CD14-positive monocyte (primary cell): ENCODE measurements around the gene LAGE3. TPM values are rescaled to one million over a fixed set of nuclear protein-coding genes. Genes with fewer than 3 reads are reported as not detected.

ENCODE experiments used
- DNase-seq, 3 donors: peaks; one replicate each; pipeline ENCODE4 v3.0.0-alpha.2; 2011 to 2022
- H2AFZ ChIP-seq: 2 replicates; pipeline ENCODE4 v1.6.0; 2012; ENCODE audit warnings: mild to moderate bottlenecking, low read depth, low read length, inconsistent platforms; ENCODE audit not compliant: insufficient read depth, poor library complexity, severe bottlenecking
- H3K27ac ChIP-seq, 2 donors: 1 replicate in 1 of 2; 2 replicates in 1 of 2; pipeline ENCODE4 v1.5.1; 2012 to 2013; ENCODE audit warnings: low read length in 2 of 2, control low read depth in 1 of 2, inconsistent platforms in 1 of 2, low read depth in 1 of 2, mild to moderate bottlenecking in 1 of 2
- H3K27me3 ChIP-seq, 2 donors: one replicate each; pipeline versions ENCODE4 v1.6.0 to v1.6.1; 2011 to 2013; ENCODE audit warnings: low read length in 2 of 2; ENCODE audit not compliant: control insufficient read depth in 2 of 2, insufficient read depth in 2 of 2
- H3K36me3 ChIP-seq, 2 donors: replicated peaks in 1 of 2; 1 replicate in 1 of 2; 2 replicates in 1 of 2; pipeline versions ENCODE4 v1.5.1 to v1.6.1; 2012 to 2013; ENCODE audit warnings: low read length in 2 of 2, control low read depth in 1 of 2, inconsistent platforms in 1 of 2, mild to moderate bottlenecking in 1 of 2; ENCODE audit not compliant: insufficient read depth in 2 of 2, control insufficient read depth in 1 of 2
- H3K4me1 ChIP-seq, 2 donors: 1 replicate in 1 of 2; 2 replicates in 1 of 2; pipeline versions ENCODE4 v1.5.1 to v1.6.1; 2012 to 2013; ENCODE audit warnings: low read length in 2 of 2, control low read depth in 1 of 2, inconsistent platforms in 1 of 2, mild to moderate bottlenecking in 1 of 2, moderate library complexity in 1 of 2; ENCODE audit not compliant: insufficient read depth in 2 of 2, control insufficient read depth in 1 of 2
- H3K4me2 ChIP-seq: replicated peaks from 2 replicates; pipeline ENCODE3; 2012; ENCODE audit warnings: low read length, moderate library complexity, mild to moderate bottlenecking; ENCODE audit not compliant: poor library complexity, severe bottlenecking; ENCODE audit errors: extremely low read depth
- H3K4me3 ChIP-seq, 3 experiments: fragments of 200-600 bp in 1 of 3; sonication (generic) in 1 of 3; replicated peaks in 1 of 3; 1 replicate in 2 of 3; 2 replicates in 1 of 3; pipeline ENCODE4 v1.5.1; 2011 to 2013; ENCODE audit warnings: low read length in 3 of 3, mild to moderate bottlenecking in 3 of 3, control low read depth in 2 of 3, low read depth in 2 of 3, inconsistent platforms in 1 of 3, moderate library complexity in 1 of 3
- H3K79me2 ChIP-seq: 2 replicates; pipeline ENCODE4 v1.6.0; 2012; ENCODE audit warnings: mild to moderate bottlenecking, control low read depth, inconsistent platforms, low read length, moderate library complexity; ENCODE audit not compliant: insufficient read depth
- H3K9ac ChIP-seq: 2 replicates; pipeline ENCODE4 v1.6.0; 2017; ENCODE audit warnings: low read length, mild to moderate bottlenecking; ENCODE audit not compliant: insufficient read depth, poor library complexity, severe bottlenecking
- H3K9me3 ChIP-seq, 2 donors: replicated peaks in 1 of 2; 1 replicate in 1 of 2; 2 replicates in 1 of 2; pipeline versions ENCODE4 v1.5.1 to v1.6.1; 2012 to 2013; ENCODE audit warnings: low read length in 2 of 2, control low read depth in 1 of 2; ENCODE audit not compliant: control insufficient read depth in 1 of 2, insufficient read depth in 1 of 2
- H4K20me1 ChIP-seq: 2 replicates; pipeline ENCODE4 v1.6.0; 2012; ENCODE audit warnings: mild to moderate bottlenecking, low read length, control low read depth, moderate library complexity; ENCODE audit not compliant: insufficient read depth
- H3K27ac Mint-ChIP-seq, 7 donors: one replicate each; pipeline ENCODE4 v1.8.0; 2020; ENCODE audit warnings: mild to moderate bottlenecking in 7 of 7, mixed read lengths in 7 of 7, moderate library complexity in 6 of 7, inconsistent platforms in 2 of 7
- H3K27me3 Mint-ChIP-seq, 3 donors: one replicate each; pipeline ENCODE4 v1.8.0; 2021 to 2022; ENCODE audit warnings: low read depth in 3 of 3, mild to moderate bottlenecking in 3 of 3, mixed read lengths in 3 of 3, moderate library complexity in 3 of 3, inconsistent platforms in 1 of 3
- H3K36me3 Mint-ChIP-seq, 2 donors: one replicate each; pipeline ENCODE4 v1.8.0; 2020; ENCODE audit warnings: mixed read lengths in 2 of 2, inconsistent platforms in 1 of 2, mild to moderate bottlenecking in 1 of 2
- H3K4me1 Mint-ChIP-seq: one replicate; pipeline ENCODE4 v1.8.0; 2020; ENCODE audit warnings: mild to moderate bottlenecking, mixed read lengths
- H3K4me3 Mint-ChIP-seq, 2 donors: one replicate each; pipeline ENCODE4 v1.8.0; 2020; ENCODE audit warnings: mild to moderate bottlenecking in 2 of 2, mixed read lengths in 2 of 2, moderate library complexity in 1 of 2
- H3K9me3 Mint-ChIP-seq, 7 donors: one replicate each; pipeline ENCODE4 v1.8.0; 2020 to 2022; ENCODE audit warnings: mixed read lengths in 7 of 7, mild to moderate bottlenecking in 6 of 7, moderate library complexity in 6 of 7, inconsistent platforms in 2 of 7
- WGBS: methylation state at CpG from one replicate; pipeline ENCODE4 v1.1.5; 2013; ENCODE audit warnings: missing lambda C conversion rate; ENCODE audit not compliant: insufficient coverage; 5-methylcytosine and 5-hydroxymethylcytosine counted together
- intact Hi-C, 2 donors: fragments of 100-400 bp; cut with micrococcal nuclease; formaldehyde crosslinking; loops; one replicate each; pipeline versions ENCODE4 v1.15.0 to v1.15.1; 2023
- polyA plus RNA-seq, 3 donors: library from polyadenylated mRNA; depleted of rRNA in 1 of 3; unstranded in 2 of 3; stranded (reverse) in 1 of 3; fragments of 300-500 nt in 2 of 3; fragments of >200 nt in 1 of 3; fragmentation: Illumina TruSeq in 2 of 3; gene quantifications; 1 replicate in 2 of 3; 2 replicates in 1 of 3; pipeline ENCODE4 v1.2.3, GENCODE V29; 2012 to 2021
- TF ChIP-seq, protein P1 (sequence below): fragments of 200-600 bp; IDR thresholded peaks from one replicate; pipeline ENCODE4 v1.8.0; 2022; ENCODE audit warnings: antibody characterized with exemption, mild to moderate bottlenecking

Gene LAGE3
- polyA plus RNA-seq, 3 donors: 12.4 to 30.9 (median 18.6) TPM

DNA sequence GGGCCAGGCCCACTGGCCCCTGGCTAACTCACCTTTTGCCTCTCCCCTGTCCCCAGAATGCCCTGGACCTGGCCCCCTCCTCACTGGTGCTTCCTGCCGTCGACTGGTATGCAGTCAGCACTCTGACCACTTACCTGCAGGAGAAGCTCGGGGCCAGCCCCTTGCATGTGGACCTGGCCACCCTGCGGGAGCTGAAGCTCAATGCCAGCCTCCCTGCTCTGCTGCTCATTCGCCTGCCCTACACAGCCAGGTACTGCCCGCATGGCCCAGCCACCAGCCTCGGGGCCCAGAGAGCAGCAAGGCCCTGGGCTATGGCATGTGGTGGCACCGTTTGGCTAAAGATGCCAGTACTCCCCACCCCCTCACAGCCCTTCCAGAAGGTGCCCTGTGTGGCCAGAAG, 46.9 kb downstream of the LAGE3 start:
- Histone ChIP-seq H3K36me3 (peaks cover 37 to 41% of the 10 kb centered on the region in 2 donors), H3K9ac (no peak overlapping the region)

DNA sequence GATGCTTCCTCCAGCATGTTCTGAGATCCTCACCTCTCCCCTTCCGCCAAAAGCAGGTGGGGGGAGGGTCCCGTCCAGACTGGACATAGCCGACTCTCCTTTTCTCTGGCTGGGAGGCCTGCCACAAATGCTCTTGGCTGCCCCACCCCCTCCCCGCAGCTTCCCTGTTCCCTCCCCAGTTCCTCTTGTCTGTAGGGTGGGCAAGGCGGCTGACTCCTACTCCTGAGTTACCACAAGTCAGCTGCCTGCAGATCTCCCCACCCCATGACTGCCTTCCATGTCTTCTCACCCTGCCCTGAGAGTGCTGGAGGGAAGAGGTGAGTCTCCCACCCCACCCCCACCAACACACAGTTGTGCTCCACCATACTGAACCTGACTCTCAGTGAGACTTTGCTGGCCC, 47.7 kb downstream of the LAGE3 start:
- H3K27me3 ChIP-seq: no peaks in the 10 kb centered on the region
- Mint-ChIP-seq H3K4me1 (peaks cover 50% of the 10 kb centered on the region), H3K9me3 (peaks cover 0 to 24% (median 8%) of the 10 kb centered on the region in 7 donors), H3K4me3 (peak overlapping the region; percentile 74 to 91), H3K36me3 (peaks cover 37 to 39% of the 10 kb centered on the region in 2 donors), H3K27ac (peak overlapping the region; percentile 90 to 99 (median 95)), H3K27me3 (peaks cover 0 to 11% (median 2%) of the 10 kb centered on the region in 3 donors)
- H3K27ac ChIP-seq: peak overlapping the region; percentile 78 to 92
- H3K4me3 ChIP-seq: peak overlapping the region in 2 of 3 experiments; percentile 24 to 87
- H3K9ac ChIP-seq: peak overlapping the region; percentile 55
- H4K20me1 ChIP-seq: no peaks in the 10 kb centered on the region
- TF ChIP-seq, protein P1, sequence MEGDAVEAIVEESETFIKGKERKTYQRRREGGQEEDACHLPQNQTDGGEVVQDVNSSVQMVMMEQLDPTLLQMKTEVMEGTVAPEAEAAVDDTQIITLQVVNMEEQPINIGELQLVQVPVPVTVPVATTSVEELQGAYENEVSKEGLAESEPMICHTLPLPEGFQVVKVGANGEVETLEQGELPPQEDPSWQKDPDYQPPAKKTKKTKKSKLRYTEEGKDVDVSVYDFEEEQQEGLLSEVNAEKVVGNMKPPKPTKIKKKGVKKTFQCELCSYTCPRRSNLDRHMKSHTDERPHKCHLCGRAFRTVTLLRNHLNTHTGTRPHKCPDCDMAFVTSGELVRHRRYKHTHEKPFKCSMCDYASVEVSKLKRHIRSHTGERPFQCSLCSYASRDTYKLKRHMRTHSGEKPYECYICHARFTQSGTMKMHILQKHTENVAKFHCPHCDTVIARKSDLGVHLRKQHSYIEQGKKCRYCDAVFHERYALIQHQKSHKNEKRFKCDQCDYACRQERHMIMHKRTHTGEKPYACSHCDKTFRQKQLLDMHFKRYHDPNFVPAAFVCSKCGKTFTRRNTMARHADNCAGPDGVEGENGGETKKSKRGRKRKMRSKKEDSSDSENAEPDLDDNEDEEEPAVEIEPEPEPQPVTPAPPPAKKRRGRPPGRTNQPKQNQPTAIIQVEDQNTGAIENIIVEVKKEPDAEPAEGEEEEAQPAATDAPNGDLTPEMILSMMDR: no peak
- H3K4me1 ChIP-seq: peaks cover 51 to 59% of the 10 kb centered on the region in 2 donors
- no peak overlapping the region for H2AFZ ChIP-seq
- H3K9me3 ChIP-seq: no peaks in the 10 kb centered on the region
- H3K79me2 ChIP-seq: peaks cover 43% of the 10 kb centered on the region
- H3K4me2 ChIP-seq: peak overlapping the region; percentile 82
- DNase-seq: peak; percentile 58 to 83 (median 77)
- peaks cover 37 to 41% of the 10 kb centered on the region in 2 donors for H3K36me3 ChIP-seq
- intact Hi-C loops: no loop called here
- WGBS: no CpG with 5 or more reads among the region's 5 CpGs

More for the DNA sequence above, 46.9 kb downstream of the LAGE3 start:
- Histone ChIP-seq H3K4me2 (no peak overlapping the region), H4K20me1 (no peaks in the 10 kb centered on the region), H3K27ac (peak overlapping the region; percentile 78 to 92), H3K4me1 (peaks cover 46 to 53% of the 10 kb centered on the region in 2 donors), H3K27me3 (no peaks in the 10 kb centered on the region), H3K79me2 (peaks cover 45% of the 10 kb centered on the region), H3K4me3 (no peak overlapping the region), H3K9me3 (no peaks in the 10 kb centered on the region), H2AFZ (no peak overlapping the region)
- peaks cover 37 to 39% of the 10 kb centered on the region in 2 donors for H3K36me3 Mint-ChIP-seq
- H3K4me1 Mint-ChIP-seq: peaks cover 45% of the 10 kb centered on the region
- peaks cover 0 to 21% (median 10%) of the 10 kb centered on the region in 7 donors for H3K9me3 Mint-ChIP-seq
- H3K27me3 Mint-ChIP-seq: peaks cover 0 to 11% (median 2%) of the 10 kb centered on the region in 3 donors
- peak overlapping the region in 1 of 2 donors; percentile 34 for H3K4me3 Mint-ChIP-seq
- 92% methylated on average over 4 of the region's 8 CpGs for WGBS
- intact Hi-C loops: no loop called here
- TF ChIP-seq, protein P1: no peak
- peak overlapping the region in 5 of 7 donors; percentile 28 to 80 (median 62) for H3K27ac Mint-ChIP-seq
- DNase-seq: no peak
